Measurements from ENCODE around the gene ZBTB7B.
"Not testable (repeated sequence)": the region's sequence is repeated elsewhere in the genome, so short reads cannot be mapped to it uniquely, and the experiment has no call there.

ZBTB7B gene

DNA sequence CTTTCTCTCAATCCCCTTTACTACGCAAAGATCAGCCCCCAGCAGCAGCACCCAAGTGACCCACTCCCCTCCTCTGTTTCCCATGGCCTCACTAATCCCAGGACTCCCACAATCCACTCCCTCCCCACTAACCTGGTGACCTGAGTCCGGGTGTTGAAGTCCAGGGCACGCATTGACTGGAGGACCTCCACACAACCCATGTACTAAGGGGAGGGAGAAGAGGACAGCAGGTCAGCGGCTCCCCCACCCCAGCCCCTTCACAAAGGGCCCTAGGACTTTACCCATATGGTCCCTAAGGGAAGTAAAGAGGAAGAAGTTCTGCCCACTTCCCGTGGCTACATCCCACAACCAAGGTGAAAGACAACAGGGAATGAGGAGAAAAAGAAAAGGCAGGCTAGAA lies 33.4 kb upstream of the ZBTB7B start:
- no peak for DNase-seq

DNA sequence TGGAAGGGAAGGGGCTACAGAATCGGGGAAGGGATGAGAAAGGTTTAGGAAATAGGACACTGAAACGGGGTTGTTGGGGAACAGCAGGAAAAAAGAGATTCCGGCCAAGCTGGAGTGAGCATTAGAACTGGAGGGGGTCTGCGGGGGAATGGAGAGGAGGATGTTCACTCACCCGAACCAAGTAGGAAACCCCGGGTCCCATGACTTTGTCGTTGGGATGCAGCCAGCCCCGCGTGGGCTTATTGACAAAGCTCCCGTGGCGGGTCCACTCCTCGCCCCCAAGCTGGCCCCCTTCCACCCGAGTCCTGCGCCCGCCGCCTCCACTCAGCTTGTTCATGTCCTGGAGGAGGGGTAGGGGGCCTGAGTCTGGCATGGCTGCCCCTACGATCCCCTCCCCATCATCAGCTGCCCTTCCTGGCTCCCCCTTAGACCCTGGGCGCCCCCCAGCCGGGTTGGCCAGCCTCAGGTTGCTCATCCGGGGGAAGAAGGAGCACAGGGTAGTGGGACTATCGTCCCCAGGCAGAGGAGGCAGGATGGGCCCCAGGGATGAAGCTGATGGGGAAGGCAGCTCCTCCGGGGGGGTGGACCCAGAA lies 32.6 kb upstream of the ZBTB7B start:
- no peak for DNase-seq

DNA sequence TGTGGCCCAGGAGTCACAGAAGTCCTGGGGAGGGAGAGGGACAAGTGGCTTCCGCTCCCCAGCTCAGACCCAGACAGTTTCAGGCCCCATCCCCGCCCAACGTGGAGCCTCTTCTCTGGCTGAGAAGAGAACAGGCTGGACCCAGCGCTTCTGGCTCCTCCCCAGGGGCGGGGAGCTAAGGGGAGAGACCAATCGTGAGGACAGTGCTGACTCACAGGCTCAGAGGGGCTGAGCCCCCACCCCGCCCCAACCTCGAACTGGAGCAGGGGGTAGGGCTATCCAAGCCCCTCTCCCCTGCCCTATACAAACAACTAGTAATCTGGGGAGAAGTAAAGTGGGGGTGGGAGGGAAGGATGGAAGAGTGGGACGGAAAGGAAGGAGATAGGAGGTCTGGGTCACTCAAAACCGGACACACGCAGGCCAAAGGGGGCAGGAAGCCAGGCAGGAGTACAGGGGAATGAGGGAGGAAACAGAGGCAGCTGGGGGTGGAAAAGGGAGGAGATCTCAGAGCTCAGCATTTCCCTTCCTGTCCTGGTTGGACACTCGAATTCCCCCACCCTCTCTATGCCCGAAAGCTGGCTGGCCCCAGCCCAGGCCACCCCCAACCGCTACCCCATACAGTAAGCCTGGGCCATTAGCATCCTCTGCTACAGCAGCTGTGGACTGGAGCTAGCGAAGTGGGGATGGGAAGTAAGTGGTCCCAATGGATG lies 31.8 kb upstream of the ZBTB7B start, which contains the start of gene SHC1:
Gene SHC1 (minus strand): TSS at position 117 of the 710 bp plus-strand sequence. CDS start 221 bp downstream, outside the sequence.
- peak; percentile 96 for DNase-seq

DNA sequence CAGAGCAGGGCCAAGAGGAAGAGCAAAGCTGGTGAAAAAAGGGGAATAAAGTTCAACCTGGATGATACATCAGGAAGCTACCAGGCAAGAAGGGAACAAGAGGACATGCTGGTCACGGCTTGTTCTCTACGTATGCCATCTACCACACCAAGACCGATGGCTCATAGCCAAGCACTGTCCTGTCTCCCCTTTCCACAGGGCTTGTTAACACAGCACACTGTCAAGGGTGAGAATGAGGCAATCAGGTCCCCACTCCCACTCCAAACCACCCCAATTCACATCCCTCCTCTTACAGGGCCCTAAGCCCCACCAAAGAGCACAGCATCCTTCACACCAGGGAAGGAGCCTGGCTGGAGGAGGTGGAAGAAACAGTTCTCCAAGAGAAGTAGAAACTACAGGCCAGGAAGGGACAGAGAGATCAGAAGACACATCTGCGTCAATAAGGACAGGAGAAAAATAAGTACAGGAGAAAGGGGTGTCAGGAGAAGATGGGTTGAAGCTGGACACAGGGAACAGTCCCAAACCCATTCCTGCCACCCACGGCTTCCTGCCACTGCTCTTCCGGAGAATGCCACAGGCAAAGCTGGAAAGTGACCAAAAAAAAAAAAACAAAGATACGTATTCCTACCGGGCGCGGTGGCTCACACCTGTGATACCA lies 31.1 kb upstream of the ZBTB7B start:
- DNase-seq = no peak

DNA sequence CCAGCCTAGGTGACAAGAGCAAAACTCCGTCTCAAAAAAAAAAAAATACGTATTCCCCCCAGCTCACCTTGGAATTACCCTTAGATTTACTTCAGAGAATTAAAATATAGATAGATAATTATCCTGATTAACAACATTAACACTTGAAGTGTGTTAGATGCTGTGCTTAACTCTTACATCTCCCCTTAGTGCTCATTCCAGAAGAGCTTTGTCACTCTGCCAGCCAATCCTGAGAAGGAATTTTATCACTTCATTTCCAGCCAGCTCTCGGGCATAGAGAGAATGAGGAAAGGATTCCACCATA lies 30.4 kb upstream of the ZBTB7B start:
- no peak for DNase-seq

DNA sequence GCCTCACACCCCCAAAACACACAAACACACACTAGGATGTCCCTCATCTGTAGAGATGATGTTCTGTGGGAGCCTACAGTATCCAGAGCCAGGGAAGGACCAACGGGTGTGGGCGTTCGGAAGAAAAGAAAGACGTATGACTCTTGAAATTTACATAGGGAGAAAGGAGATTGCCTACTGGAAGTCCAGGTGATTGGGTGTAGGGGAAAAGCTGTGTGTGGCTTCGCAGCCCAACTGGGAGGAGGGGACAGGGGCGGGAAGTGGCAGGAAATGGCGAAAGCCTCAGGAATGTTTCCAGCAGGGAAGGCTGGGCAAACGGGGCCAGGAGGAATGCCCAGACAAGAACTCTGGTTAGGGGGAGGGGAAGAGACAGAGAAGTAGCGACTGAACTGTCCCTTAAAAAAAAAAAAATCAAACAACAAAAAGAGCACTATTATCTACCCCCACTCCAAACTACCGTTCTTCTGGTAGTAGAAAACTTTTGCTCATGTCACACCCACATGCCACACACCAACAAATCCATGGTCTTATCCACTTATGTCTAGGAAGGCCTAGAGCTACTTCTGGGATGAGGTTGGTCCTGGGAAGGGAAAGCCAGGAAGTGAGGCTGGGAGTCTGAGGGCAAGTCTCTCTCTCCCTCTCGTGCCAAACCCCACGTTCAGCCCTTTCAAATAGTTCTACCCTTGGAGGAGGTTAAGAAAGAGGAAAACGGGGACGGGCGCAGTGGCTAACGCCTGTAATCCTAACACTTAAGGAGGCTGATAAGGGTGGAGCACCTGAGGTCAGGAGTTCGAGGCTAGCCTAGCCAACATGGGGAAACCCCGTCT lies 29.9 kb upstream of the ZBTB7B start:
- peak; percentile 98 for DNase-seq

DNA sequence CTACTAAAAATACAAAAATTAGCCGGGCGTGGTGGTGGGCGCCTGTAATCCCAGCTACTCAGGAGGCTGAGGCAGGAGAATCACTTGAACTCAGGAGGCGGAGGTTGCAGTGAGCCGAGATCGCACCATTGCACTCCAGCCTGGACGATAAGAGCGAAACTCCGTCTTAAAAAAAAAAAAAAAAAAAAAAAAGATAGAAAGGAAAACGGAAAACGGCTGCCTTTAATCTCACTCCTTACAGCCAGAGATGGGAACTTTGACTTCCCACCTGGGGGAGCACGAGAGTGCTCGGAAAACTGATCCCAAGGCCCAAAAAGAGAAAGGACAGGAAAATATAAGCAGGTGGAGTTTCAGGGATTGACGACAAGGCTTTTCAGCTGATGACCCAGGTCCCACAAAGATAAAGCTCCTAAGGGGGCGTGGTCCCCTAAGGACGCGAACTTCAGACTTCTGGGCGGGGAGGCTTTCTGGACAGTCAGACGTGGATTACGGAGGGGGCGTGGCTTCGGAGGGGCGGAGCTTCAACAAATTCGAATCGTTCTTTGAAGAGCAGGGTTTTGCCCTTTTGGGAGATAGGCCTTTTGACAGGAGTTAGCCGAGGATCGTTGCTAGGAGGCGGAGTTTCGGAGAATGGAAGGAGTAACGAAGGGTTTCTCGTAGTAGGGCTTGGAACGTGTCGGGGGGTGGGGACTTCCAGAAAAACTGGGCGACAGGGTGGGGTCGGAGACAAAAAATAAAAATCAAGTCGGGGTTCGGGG lies 29.1 kb upstream of the ZBTB7B start:
- peak; percentile 97 for DNase-seq

DNA sequence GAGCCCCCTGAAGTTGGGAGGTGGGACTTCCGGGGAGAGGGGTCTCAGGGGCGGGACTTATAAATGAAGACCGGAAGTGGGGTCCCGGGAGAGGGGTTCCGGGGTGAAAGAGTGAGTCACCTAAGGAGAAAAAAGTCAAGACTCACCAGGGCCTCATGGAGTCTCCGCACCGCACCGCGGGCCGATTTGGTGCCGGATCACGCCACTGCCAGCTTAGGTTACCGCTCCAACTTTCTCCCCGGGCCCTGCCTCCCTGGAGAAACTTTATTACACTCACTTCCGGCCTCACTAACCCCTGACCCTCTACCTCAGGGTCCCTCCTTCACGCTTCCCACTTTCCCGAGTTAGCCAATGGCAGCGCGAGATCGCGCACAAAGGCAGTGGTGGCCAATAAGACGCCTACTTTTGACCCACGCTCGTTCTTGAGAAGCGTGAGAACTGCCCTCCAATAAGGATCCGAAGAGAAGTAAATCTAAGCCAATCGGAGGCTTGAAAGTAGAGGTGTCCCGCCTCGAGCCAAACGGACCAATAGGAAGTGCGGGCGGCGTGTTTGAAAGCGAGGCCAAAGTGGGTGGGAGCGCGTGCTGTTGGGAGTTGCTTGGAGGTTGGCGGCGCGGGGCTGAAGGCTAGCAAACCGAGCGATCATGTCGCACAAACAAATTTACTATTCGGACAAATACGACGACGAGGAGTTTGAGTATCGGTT lies 28.3 kb upstream of the ZBTB7B start, which contains the start of gene CKS1B:
Gene CKS1B (plus strand): TSS at position 580 of the 706 bp plus-strand sequence. CDS start 65 bp downstream, at position 645.
- peak; percentile 100 for DNase-seq

DNA sequence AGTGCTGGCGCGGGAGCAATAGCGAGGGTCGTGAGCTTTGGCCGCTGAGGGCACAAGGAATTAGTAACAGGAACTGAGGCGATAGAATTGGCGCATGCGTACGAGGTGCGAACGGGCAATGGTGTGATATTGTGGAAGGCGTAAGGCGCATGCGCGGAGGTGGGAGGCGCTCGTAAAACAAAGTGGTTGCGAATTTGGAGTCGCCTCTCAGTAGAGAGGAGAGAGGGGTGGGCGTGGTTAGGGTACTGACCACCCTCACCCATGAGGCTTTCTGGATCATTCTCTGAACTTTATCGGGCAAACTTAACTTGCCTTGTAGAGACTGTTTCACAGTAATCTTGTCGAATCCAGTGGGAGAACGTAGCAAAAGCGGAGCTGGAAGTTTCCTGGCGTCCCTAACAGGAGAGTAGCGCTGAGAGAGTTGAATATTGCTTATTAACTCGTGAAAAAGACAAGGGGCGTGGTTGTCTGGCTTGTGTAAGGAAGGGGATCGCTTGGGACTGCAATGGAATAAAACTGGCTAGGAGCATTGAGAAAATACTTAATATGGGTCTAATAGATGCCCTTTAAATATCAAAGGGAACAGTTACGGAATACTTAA lies 27.7 kb upstream of the ZBTB7B start:
- DNase-seq = peak; percentile 96

DNA sequence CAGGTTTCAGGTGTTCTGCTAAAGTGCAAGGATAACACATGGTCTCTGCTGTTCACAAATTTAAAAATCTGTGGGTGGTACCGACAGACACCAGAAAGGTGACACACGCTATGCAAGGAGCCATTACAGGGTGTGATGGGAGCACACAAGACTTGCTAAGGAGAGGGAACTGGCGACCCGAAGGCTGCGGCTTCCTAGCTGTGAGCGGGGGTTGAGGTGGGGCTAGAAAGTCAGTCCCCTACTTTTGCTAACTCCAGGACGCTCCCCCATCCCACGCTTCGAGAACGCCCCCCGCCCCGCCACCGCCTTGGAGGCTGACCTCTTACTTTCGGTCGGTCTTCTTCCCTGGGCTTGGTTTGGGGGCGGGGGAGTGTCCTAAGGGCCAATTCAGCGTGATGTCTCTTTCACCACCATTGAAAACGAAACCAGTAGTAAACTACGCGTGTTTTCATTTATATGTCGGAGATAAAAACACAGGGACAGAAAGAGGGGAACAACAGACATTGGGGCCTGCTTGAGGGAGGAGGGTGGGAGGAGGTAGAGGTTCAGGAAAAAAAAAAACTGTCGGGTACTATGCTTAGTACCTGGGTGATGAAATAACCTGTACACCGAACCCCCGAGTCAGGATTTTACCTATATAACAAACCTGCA lies 27.1 kb upstream of the ZBTB7B start:
- peak; percentile 58 for DNase-seq

DNA sequence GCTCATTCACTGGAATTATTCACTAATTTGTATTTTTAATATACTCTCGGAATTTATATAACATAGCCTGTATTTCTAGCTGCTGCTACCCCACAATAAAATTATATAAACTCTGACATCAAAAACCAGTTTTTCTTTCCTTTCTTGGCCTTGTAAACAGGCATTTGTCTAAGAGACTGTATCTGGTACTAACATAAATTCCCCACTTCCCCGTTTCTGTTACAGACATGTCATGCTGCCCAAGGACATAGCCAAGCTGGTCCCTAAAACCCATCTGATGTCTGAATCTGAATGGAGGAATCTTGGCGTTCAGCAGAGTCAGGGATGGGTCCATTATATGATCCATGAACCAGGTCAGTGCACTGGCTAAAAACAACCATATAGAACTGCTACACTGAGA lies 24.8 kb upstream of the ZBTB7B start:
- not testable (repeated sequence) for DNase-seq

DNA sequence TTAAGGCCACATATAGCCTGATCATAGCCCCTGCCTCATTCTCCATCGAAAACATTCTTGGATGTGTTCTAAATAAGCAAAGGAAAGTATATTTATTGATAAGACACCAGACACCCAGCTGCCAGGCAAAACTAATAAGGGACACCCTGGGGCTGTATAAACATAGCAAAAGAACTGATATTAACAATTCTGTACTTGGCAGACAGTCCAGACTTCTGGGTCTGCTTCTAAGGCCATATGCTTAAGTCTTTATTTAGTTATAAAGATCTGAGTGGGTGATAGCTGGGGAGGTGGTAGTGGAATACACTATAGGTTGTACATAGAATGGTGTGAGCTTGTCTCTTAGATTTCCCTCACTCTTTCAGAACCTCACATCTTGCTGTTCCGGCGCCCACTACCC lies 24.2 kb upstream of the ZBTB7B start:
- no peak for DNase-seq

DNA sequence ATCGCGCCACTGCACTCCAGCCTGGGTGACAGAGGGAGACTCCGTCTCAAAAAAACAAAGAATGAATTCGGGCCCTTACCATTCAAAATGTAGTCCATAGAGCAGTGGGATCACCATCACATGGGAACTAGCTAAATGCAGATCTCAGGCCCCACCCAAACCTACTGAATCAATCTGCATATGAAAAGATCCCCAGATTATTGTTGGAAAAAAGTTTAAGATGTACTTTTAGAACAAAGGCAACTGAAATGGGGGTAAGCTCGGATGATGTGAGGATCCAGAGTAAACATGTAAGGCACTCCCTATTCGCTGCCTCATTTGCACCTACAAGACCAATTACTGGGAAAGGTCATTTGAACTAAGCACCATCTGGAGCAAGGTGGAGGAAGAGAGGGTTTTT lies 20.3 kb upstream of the ZBTB7B start:
- DNase-seq = no peak

DNA sequence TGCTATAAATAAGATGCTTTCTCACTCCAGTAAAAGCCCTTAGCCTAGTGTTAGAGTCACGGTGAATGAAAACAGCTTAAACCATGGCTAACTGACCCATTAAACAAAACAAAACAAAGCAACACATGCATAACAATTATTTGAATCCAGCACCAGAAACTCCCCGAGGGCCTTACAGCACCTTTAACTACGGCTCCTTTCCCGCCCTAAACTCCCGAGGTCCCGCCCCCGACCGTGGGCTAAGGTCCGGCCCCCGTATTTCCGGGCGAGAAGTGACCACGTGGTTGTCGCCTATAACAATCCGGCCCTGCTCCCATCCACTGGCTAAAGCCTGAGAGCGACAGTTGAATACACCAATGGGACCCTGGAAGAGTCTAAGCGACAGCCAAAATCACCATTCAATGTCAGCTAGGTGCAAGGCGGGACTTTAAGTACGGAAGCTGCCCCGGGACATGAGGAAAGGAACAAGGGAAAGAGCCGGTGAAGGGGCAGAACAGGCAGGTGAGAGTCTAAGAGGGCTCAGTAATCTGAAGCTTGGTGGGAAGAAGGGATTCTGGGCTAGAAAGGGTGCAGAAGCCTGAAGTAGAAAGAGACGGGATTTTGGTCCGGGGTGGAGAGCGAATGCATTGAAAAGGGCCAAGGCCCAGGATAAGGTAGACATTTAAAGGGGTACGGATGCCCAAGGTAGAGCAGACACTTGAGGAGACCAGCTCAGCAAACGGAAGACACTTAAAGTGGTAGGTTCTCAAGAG lies 19.5 kb upstream of the ZBTB7B start, which contains the start of gene FLAD1:
Gene FLAD1 (plus strand): TSS at position 448 of the 752 bp plus-strand sequence. CDS start 351 bp downstream, outside the sequence.
- peak; percentile 100 for DNase-seq

DNA sequence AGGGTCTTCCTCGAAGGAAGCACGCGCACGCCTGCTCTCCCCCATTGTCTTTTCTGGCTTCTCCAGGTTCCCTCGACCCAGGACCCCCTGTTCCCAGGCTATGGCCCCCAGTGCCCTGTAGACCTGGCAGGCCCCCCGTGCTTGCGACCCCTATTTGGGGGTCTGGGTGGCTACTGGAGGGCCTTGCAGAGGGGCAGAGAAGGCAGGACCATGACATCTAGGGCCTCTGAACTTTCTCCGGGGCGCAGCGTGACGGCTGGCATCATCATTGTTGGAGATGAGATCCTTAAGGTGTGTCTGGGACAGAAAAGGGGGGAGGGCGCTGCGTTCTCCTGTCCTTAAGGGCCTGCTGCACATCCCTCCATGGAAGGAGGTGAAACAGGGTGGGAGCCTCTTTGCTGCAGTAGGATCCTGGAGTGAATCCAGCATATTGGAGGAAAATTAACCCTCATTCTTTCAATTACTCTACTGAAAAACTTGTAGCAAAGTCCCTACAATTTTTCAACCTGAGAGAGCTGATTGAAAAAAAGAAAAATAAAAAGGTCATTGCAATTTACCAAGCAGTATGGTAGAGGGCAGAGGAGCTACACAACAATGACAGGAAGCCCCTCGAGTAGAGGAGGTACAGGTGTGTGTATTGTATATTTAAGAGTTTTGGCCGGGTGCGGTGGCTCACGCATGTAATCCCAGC lies 18.7 kb upstream of the ZBTB7B start:
- no peak for DNase-seq

DNA sequence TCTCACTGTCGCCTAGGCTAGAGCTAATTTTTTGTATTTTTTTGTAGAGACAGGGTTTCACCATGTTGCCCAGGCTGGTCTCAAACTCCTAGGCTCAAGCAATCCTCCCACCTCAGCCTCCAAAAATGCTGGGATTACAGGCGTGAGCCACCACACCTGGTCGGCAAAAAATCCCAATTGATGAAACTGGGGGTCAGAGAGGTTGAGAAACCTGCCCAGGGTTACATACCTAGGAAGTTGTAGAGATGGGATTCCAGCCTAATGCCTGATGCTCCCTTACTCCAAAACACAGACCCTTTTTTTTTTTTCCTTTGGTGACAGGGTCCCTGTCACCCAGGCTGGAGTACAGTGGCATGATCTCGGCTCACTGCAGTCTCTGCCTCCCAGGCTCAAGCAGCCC lies 15.9 kb upstream of the ZBTB7B start:
- DNase-seq = not testable (repeated sequence)

DNA sequence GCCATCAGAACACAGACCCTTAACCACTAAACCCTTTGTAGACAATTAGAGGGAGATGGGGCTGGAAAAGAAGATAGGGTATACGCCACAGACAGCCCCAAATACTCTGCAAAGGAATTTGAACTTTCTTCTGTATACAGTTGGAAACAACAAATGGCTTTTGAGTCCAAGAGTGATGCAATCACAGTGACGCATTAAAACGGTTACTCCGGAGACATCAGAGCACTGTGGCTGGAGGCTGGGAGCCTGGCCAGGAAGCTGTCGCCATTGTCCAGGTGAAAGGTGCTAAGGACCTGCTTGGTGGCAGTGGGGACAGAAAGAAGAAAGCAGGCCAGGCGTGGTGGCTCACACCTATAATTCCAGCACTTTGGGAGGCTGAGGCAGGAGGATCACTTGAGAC lies 15.3 kb upstream of the ZBTB7B start:
- no peak for DNase-seq

DNA sequence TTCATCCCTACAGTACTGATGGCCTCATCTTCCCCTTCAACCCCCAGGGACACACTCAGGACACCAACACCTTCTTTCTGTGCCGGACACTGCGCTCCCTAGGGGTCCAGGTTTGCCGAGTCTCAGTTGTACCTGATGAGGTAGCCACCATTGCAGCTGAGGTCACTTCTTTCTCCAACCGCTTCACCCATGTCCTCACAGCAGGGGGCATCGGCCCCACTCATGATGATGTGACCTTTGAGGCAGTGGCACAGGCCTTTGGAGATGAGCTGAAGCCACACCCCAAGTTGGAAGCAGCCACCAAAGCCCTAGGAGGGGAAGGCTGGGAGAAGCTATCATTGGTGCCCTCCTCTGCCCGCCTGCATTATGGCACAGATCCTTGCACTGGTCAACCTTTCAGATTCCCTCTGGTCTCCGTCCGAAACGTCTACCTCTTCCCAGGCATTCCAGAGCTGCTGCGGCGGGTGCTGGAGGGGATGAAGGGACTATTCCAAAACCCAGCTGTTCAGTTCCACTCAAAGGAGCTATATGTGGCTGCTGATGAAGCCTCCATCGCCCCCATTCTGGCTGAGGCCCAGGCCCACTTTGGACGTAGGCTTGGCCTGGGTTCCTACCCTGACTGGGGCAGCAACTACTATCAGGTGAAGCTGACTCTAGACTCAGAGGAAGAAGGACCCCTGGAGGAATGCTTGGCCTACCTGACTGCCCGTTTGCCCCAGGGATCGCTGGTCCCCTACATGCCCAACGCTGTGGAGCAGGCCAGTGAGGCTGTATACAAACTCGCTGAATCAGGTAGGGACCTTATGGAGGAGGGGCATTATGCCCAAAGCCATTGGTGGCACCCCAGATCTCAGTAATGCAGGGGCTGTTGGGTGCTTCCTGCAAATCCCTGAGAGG lies 14.3 kb upstream of the ZBTB7B start:
- no peak for DNase-seq

Data from fibroblast of skin of abdomen (primary cell).